NCI-H2227 (cell line): ENCODE results near the gene TEX38.
"Not testable (repeated sequence)": the region's sequence is repeated elsewhere in the genome, so short reads cannot be mapped to it uniquely, and the experiment has no call there.

Experiments used
- DNase-seq: peaks from one replicate; lab custom pipeline; 2025; ENCODE audit not compliant: unreplicated experiment; lab: John Stamatoyannopoulos, UW

Gene TEX38

DNA sequence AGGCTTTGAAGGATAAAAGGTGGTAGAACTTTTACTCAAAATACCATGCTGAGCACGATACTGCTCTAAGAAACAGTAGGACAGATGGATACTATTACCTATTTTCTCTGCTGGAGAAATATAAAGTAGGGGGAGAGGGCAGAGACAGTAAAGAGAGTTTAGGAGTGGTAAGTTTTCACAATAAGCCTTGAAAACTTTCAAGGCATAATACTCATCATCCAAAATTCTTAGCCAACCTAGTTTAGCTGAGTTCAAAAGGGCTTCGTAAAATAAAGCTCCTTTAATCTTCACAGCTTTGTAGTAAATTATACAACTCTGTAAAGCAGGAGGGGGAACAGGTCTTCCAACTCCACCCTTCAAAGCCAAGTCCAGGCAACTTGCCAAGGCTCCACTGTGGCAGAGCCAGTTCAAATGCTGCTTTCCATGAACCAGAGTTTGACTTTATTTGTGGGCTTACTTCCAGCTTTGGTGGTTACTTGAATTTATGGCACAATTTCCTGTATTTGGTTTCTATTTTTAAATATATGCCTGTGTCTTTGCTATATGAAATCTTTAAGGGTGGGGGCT, 15.5 kb downstream of the TEX38 start:
- DNase-seq = no peak

DNA sequence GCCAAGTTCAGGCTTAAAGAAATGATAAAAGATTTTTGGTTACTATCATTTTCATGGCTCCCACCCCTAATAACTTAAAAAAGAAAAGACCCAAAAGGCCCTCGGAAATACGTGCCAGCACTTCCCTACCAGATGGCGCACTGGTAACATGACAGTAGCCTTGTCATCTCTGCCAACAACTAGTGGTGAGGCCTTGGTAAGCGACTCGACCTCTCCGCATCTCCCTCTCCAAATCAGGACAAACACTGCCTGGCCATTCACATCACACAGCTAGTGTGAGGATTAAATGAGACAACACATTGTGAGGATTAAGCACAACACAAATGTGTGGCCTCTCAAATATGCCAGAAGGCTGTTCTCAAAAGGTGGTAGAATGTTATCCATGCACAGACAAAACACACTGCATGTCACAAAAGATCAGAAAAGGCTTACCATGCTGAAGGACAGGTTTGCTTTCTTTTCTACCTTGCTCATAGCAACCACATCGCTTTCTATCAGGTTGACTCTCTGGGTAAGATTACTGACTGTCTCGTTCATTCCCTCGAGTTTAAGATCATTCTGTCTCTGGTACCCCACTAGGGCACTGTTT, 16.4 kb downstream of the TEX38 start:
- DNase-seq = no peak

GRCh38 chr1:46689356-46689755, 17.7 kb downstream of the TEX38 start:
- DNase-seq = no peak

DNA sequence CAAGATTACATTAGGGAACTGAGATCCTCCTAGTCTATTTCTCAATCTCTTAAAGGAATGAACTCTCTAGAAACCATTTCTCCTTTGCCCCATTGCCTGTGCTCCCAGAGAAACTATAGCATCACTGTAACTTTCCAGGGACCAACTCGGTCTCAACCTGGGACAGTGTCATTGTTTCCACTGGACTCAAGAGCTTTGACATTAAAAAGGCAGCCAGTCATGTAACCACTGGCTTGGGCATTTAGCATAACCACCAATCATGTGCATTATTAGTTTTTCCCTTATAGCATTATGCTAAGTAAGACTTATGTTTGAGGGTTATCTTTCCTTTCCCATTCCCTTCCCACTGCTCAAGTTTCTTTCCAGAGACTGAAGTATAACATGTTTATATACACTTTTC, 18.2 kb downstream of the TEX38 start:
- DNase-seq = no peak

DNA sequence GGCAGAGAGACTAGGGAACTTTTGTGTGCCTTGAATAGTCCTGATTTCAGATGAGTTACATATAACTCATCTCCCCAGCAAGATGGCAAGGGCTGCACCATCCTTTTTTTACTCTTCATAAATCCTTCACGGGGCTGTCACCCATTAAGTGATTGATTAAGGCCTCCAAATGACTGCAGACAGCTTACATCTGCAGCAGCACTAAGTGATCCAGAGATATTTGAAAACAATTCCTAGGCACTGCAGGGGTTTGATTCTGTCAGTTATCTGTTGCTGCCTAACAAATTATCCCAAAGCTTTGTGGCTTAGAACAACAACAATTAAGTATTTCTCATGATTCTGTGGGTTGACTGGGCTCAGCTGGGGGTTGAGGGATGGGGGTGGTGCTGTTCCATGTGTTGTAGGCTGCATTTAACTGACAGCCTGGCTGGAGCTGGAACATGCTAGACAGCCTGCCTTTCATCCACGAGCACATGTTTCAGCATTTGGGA, 19.3 kb downstream of the TEX38 start:
- DNase-seq = peak; percentile 50

DNA sequence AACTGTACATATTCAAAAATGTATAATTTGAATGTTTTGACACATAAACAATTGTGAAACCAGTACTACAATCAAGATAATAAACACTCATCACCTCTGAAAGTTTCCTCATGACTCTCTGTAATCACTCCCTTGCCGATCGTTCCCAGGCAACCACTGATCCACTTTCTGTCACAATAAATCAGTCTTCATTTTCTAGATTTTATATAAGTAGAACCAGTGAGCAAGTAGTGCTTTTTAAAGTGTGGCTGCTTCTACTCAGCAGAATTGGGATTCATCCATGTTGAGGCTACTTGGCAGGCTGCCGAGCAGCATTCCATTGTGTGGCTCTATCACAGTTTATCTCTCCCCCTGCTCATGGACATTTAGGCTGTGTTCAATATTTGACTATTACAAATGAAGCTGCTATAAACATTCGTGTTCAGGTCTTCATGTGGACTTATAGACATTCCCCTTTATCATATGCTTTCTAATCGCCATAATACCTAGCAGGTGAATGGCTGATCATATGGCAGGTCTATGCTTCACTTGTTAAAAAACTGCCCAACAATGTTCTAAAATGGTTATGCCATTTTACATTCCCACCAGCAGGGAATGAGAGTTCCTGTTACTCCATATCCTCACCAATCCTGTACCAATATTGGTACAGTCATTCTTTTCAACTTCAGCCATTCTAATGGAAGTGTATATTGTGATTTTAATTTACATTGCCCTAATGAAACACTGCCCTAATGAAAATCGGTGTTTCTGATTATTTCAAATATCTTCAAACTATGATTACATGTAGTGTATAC, 20.5 kb downstream of the TEX38 start:
- DNase-seq = no peak

DNA sequence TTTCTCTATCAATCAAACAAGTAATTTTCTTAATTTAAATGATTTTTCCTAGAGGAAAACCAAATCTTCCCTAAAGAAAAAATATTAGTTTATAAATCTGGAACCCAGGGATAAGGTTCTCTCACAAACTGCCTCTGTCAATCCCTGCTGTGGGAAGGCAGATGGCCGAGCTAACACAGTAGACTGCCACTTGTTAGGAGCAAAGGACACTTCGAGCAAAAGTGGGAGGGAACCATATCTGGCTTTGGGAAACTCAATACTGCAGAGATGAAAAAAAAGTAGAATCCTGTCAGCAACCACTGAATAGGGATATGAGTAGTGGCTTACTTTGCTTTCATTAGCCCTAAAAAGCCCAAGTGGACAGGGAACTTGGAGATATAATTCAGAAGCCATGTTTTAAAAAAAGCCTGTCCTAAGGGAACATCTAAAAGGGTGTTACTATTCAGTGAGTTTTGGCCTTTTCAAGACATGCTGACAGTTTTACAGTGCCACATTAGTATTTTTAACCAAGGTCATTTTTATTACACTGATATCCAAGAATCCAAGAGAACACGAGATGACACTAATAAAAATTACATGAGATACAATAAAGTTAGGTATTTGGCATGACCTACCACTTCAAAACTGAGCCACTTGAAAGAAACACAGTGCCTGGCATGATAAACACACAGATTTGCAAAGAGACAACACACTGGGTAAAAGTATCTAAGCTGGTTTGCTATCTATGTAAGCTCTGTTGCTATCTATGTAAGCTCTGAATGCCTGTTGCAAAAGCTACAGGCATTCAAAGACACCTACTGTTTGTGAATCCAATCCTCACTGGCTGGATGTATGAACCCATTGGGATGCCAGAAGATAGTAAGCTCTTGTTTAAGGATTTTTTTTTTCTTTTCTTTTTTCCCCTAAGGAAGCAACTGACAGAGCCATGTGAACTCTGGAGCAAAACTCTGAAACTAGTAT, 21.4 kb downstream of the TEX38 start:
- no peak for DNase-seq

DNA sequence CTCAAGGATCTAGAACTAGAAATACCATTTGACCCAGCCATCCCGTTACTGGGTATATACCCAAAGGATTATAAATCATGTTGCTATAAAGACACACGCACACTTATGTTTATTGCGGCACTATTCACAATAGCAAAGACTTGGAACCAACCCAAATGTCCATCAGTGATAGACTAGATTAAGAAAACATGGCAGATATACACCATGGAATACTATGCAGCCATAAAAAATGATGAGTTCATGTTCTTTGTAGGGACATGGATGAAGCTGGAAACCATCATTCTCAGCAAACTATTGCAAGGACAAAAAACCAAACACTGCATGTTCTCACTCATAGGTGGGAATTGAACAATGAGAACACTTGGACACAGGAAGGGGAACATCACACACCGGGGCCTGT, 23.0 kb downstream of the TEX38 start:
- not testable (repeated sequence) for DNase-seq

DNA sequence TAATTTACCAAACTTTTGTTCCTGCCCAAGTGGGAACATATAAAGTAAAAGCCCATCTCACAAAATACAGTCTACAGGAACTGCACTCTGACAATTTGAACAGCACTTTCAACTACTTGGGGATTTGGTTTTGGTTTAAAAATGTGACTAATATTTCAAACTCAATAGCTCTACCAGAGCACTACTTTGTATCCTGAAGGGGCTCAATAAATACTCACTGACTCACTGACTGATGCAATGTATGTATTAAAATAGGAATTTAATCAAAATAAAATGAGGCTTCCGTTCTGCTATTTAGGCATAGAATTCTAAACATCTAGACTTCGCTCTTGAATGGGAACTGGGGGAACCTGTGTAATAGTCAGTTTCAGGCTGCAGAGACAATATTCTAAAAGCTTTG, 25.4 kb downstream of the TEX38 start:
- no peak for DNase-seq

DNA sequence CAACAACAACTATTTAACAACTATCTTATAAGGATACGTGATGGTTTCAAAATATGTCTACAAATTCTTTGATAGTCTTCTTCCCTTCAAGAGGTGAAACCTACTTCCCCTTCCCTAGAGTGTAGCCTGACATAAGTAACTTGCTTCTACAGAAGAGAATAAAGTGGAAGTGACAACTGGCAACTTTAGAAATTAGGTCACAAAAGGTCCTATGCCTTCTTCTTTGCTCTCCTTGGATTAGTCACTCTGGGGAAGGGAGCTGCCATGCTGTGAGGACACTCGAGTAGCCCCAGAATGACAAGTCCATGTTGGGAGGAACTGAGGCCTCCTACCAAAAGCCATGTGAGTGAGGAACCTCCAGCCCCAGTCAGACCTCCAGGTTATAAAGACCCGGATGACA, 28.0 kb downstream of the TEX38 start:
- no peak for DNase-seq

GRCh38 chr1:46703927-46704641, 32.4 kb downstream of the TEX38 start:
- no peak for DNase-seq

GRCh38 chr1:46705408-46705807, 33.8 kb downstream of the TEX38 start:
- no peak for DNase-seq

DNA sequence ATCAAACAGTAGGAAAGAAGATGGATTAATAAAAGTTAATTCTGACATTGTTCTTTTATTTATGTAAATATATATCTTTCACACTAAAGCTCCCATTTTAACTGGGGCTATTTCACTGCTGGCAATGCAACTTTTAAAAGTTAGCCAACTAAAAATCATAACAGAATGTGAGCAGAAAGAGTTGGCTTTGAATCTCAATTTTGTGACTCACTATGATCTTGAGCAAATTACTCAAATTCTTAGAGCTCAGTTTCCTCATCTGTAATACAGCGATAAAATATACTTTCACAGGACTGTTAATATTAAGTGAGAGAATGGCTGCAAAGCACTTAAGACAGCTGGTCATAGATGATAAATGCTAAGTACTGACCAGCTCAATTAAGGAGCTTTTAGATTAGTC, 36.5 kb downstream of the TEX38 start:
- no peak for DNase-seq

DNA sequence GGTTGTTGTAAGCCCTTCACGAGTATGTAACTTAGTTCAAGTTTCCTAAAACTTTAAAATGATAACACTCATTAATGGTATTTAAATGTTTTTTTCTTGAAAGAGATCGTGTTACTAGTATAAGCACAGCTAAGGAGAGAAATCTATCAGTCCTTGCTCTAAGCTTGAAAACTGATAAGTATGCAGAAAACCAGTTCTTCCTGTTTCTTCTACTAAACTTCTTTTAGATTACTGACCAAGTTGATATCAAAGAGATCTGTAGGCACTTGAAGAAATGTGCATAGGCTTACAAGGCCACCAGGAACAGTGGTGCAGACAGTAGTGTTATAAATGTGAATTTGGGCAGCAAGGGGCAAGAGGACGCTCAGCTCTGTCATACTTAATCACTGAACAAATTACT, 43.3 kb downstream of the TEX38 start:
- DNase-seq = no peak

- no peak for DNase-seq
Observed at GRCh38 chr1:46717654-46718053, 46.0 kb downstream of the TEX38 start.

DNA sequence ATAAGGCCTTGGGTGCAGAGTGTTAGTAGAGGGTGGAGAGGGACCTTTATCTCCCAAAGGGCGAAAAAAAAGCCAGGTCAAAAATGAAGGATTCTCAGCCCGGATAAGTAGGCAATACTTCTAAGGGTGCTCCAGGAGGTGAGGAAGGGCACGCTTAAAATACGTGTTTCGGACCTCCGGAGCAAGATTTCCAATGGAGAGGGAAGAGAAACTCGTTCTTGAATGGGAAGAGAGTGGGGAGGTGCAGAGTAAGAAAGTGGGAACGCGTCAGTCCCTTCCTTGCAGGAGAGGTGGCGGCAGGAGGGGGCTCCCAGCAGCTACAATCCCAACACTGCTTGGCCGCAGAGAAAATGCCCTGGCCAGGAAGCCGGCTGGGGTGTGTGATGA, 46.7 kb downstream of the TEX38 start:
- DNase-seq = no peak

GRCh38 chr1:46718727-46719622, 47.3 kb downstream of the TEX38 start, which contains the start of gene EFCAB14:
Gene EFCAB14, minus strand, starts transcription at chr1:46719114. Its CDS starts 1,027 bp downstream, at chr1:46718087.
- DNase-seq = peak; percentile 96

- DNase-seq = no peak
Observed at GRCh38 chr1:46719689-46720088, 48.0 kb downstream of the TEX38 start.

GRCh38 chr1:46720319-46720718, 48.7 kb downstream of the TEX38 start:
- DNase-seq = not testable (repeated sequence)
